ENCODE results near the gene CADPS.

The CADPS gene

DNA sequence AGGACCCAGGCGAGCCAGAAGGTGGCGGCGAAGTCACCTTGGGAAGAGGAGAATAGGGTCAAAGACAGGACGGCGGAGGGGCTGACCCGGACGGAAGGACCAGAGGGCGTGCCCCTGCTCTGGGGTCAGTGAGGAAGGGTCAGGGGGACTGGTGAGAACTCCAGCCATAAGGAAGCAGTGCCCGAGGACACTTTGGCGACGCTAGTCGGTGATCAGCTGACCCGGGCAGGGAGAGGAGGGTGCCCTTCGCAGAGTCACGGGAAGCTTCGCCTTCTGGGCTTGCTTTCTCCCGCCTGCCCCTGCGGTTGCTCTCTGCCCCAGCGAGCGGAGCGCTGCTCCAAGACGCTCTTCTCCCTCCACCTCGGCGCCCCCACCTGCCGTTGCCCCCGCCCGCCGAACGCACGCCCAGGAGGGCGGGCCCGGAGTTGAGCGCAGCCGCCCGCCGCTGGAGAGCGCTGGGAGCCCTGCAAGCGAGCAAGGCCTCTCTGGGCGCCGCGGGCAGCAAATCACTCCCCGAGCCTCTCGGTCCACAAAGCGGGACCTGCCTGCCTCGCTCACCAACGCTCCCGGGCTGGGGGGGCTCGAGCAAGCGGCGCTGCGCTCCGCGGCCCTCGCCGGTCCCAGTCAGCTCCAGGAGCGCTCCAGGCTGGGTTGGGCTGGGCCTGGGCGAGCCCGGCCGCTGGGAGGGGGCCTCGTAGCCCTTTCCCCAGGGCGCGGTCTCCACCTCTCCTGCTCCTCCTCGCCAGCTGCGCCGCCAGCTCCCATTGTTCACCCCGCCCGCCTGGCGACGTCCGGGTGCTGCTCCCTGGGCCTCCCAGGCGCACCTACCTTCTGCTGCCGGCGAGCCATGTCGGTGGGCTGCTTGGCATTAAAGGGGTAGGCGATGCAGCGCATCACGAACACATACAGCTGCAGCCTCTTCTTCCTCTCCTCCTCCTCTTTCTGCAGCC is 1.2 kb downstream of the CADPS start:
- DNase-seq = peak in 46 of 51 donors; percentile 11 to 84 (median 52)

DNA sequence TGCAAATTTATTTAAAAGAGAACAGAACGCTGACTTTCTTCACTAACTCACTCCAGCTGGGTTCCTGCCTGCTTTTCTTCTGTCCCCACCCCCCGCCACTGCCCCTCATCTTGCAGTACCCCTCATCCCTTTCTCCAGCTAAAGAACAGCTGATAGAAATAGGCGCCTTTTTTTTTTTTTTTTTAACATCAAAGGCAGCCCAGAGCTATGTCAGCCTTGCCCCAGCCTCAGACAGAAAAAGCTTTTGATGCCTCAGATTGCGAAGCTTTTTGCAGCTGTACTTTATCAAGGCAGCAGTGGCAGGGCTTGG is 1.8 kb downstream of the CADPS start:
- peak in 2 of 51 donors; percentile 46 for DNase-seq

DNA sequence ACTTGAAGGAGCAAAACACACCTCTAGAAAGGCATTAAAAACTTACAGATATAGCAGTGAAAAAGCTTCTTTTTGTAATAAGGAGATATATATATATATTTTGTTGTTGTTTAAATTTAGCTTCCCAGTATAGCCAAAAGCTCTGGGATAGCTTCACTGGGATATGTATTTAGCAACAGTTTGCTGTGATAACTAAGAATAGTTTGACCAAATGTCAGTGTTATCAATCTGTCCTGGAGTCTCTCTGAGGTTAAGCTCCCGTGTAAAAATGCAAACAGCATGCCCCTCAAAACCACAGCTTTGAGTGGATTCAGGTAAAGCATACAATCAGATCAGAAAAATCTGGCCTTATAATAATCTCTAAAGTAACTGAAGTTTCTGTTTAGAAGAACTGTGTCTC is 2.9 kb downstream of the CADPS start:
- DNase-seq = no peak

DNA sequence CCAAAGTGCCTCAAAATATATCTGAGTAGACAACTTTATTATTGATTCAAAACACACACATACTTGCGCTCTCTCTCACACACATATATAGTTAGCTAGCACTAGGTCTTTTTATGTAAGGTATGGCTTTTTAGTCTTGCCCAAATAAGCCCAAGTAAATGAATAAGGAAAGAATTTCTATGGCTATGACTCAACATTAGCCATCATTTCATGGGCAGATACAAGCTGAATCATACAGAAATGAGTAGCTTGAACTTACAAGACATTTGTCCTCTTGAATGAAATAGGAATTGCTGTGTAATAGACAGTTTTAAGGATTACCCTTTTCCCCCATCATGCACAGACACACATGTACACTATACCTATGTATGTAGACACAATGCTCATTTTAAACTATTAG is 4.9 kb downstream of the CADPS start:
- DNase-seq = no peak

DNA sequence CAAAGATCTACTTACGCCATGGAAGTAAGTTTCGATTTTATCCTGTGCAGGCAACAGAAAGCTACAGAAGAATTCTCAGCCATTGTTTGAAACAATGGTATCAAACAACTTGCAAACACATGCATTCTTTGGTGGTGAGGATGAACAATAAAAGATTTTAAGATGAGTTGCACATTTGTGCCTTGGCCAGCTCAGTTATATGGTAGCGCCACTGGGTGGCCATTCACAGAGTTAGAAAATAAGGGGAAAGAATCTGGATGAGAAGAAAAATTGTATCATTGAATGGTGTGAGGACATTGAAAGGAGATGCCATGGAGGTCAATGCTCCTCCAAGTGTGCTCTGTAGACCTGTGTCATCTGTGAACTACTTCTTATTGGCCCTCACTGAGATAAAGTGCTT is 11.6 kb downstream of the CADPS start:
- no peak for DNase-seq

DNA sequence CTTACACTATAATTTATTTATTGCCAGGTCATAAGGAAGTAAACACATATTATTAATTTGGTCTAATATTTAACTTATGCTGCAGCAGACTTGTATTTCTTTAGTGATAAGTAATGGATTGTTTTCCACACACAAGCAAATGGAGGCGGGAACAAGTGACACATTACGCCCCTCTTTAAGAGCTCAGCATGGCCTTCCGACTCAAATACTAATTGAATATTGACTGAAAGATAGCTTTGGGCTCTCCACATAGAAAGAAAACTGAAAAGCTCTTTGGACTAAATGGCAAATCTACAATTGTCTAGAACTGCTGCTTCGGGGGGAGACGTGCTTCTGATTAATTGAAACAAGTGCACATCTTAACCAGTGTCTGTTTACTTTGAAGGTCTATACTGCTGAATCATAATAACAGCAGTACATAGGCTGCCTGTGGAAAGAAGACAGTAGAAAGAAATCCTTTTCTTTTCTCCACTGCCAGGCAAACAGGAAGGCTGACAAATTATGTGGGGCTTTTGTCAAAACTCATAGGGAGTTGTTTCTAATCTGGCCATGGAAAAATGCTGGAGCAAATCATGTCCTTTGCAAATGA is 15.9 kb downstream of the CADPS start:
- no peak for DNase-seq

DNA sequence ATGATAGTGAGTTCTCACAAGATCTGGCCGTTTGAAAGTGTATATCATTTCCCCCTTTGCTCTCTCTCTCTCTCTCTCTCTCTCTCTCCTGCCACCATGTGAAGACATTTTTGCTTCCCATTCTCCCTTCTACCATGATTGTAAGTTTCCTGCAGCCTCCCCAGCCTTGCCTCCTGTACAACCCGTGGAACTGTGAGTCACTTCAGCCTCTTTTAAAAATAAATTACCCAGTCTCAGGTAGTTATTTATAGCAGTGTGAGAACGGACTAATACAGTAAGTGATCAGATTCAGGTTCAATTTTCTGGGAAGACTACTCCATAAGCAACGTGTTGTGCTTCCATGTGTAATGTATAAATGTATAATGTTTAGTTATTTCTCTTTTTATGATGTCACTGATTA is 29.2 kb downstream of the CADPS start:
- DNase-seq = no peak

DNA sequence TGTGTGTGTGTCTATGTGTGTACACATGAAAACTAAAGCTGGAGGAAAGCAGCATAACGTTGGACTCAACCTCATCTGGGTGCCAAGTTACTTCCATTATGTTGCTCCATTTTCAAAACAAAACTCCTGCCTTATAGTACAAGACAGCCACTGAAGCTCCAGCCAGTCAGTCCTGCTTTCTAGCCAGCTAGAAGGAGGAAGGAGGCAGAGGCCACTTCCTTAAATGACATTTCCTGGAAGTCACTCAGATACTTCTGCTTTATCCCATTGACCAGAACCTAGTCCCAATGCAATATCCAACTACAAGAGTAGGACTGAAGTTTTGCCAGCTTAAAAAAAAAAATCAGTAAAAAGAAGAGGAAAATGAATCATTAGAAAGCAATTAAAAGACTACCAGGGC is 31.7 kb downstream of the CADPS start:
- peak in 1 of 51 donors; percentile 4 for DNase-seq

DNA sequence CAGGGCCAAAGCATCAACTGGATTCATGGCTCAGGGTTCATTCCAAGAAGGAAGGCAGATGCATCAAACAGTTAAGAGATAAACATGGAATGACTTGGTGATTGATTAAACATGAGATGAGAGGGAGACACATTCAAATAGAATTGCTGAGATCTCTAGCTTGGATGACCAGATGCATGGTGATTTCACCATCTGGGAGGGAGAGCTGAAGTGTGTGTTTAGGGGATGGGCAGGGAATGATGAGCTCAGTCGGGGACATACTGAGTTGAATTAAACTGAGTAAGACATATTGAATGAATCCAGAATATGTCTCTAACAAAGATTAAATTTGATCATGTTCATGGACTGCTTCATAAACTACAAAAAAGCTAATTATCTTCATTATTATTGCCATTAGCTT is 35.5 kb downstream of the CADPS start:
- DNase-seq = no peak

DNA sequence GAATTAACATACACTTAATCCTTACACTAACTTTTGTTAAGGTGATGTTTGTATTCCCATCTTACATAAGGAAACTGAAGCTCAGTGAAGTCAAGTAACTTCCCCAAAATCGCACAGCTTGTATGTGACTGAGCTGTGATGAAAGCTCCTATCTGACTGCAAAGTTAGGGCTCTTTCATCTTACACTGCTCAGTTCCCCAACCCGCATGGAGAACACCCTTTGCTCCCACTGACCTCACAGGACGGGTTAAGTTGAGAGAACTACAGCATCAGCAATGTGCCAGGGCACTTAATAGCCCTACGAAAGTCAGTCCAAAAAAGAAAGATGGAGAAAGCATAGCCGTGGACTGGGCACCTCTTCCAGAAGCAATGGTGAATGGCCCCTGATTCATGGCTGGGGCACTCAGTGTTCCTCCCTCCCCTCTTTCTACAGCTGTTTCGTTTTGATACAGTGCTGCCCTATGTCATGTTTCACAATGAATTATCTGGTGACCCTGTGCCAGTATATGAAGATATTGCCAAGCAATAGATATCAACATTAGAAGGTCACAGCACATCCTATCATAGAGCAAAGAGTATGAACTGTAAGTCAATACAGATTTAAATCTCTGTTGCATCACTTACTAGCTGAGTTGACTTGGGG is 38.0 kb downstream of the CADPS start:
- DNase-seq = no peak

DNA sequence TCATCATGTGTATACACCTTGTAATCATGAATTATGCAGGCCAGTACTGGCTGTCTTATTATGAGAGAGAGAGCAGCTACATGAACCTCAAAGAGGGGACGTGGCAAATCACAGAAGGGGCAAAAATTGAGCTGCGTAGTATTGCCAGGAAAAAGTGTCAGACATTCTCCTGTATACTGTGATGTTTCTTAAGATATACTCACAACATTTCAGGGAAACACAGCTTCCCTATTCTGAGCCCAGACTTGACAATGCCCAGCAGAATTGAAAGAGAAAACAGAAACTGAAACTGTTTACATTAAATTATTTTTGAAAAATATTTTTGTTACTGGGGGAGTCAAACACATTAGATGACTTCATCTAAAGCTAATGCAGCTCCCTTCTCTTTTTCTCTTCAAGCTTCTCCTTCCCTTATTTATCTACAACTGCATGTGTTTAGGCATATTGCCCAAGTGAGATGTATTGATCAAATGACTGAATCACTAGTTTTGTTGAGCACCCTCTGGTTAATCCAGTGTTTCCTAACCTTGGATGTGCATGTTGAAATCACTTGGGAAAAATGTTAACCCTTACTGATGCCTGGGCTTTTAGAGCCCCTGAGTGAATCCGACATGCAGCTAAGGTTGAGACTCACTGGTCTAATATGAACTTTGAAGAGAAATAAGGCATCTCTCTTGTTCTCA is 39.5 kb downstream of the CADPS start:
- DNase-seq = no peak

DNA sequence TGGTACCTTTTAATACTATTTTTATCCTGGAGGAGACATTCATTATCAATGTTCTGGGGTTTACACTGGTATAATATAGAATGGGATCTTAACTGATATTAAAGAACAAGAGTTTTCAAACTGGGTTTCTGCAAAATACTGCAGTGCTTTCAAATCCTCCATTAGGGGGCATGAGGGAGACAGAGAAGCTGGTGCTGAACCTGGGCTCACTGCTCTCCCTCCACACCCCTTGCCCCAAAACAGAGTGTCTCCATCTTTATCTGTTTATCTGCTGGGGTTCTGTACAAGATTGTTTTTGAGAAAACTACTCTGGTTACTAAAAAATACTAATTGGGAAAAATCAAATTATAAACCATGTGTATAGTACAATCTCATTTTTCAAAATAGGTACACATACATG is 41.7 kb downstream of the CADPS start:
- DNase-seq = no peak

DNA sequence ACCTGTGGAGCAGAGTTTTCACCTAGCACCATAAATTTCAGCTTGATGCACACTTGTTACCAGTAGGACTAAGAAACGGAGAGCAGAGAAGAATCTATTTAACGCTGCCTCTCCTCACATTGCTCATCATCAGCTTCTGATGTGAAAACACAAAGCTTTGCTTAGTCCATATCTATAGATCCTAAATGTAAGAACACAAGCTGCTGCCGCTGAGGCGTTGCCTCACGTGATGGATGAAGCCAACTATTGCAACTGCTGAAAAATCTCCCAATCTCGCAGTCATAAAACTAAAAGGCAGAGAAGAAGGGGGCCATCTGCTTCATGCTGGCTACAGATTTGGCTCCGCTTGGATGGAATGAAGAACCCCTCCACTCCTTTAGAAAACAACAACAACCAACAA is 42.7 kb downstream of the CADPS start:
- no peak for DNase-seq

DNA sequence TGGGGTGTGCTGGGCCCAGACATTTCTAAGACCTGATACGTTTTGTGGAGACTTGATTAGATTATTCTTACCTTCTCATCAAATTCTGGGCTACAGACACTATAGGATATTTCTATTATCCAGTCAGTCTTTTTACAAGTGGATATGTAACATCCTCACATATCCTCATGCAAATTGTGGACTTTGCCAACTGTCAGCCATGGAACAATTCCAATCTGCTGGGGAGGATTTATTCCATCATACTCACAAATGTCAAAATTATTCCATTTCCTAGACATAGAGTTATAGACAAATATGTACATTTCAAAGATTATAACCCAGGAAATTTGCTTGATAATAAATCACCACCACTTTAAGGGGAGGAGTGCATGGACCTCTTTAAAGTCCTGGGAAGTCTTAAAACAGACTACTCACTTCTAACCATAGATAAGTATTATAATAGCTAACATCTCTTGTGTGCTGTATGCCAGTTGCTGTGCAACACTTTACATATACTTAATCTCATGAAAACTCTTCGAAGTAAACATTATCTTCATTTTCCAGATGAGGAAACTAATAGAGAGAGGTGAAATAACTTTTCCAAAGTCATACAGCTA is 44.4 kb downstream of the CADPS start:
- DNase-seq = no peak

DNA sequence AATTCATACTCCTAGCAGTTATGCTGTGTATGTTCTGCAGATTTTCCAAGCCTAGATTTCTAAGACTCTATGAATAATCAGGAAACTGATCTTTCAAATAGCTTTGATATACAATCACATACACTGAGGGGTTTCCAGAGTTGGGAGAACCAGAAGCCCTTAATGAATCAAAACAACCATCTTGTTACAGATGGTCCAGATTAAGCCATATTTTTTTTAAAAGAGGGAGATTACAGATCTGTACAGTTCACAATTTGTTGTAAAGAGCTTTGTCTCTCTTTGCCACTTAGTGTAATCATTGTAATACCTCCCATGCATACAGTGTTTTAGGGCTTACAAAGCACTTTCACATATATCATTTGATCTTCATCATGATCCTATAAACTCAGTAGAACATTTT is 47.7 kb downstream of the CADPS start:
- DNase-seq = no peak

DNA sequence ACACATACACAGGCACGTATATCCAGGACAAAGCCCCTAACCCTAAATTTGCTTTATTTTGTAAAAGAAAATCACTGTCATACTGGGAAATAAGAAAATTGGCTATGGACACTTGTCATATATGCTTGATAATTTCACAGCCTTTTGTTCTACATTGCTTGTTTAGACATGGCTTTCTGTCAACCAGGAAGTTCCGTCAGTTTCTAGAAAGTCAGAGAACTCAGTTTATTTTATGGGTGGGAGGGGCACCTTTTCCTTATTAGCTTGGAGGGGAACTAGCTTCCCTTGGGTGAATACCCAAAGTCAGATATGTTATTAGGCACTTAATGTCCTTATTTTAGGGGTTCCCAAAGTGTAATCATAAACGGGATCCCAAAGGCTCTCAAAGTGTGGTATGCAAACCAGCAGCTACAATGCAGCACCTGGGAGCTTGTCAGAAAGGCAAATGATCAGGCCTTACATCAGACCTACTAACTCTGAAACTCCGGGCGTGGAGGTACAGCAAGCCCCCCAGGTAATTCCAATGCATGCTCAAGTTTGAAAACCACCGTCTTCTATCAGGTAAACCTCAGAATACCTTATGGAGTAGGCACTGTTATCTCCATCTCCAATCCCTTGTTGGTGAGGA is 50.1 kb downstream of the CADPS start:
- no peak for DNase-seq

DNA sequence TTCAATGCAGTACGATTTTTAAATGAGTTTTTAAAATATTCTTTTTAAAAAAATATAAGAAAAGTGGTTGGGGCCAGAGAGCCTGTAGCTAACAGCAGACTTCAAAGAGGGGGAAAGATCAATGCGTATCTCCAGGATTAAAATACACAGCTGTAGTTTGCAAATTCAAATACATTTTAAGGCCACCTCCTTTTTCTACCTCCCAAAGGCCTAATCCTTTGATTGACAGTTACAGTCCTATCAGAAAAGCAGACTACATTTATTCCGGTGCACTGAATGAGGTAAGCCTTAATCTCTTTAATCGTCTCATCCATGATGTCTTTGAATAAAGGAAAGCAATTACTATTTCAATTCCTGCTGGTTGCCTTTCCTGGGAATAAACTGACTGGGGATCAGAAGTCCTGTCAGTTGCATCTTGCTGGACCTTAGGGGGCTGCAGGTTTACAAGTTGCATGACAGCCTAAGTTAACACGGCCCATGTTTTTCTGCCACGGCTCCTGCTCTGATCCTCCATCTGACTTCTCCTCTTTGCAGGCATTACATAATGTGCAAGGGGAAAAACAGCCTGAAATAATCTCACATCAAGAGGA is 51.7 kb downstream of the CADPS start:
- peak in 1 of 51 donors; percentile 60 for DNase-seq

DNA sequence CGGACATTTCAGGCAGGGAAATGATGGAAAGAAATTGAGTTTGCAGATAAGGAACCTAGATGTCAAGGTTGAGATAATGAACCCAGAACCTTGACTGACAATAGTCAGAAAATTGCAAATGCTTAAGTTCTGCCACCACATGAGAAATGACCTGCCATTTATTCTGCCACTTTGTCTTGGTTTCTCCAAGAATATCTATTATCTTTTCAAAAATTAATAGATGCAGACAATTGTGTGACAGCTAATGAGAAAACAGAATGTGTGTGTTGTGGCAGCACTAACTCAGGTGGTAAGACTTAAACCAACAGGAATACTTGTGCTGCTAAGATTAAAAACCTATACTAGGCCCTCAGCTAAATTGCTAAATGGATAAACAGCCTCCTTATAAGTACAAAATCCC is 52.3 kb downstream of the CADPS start:
- DNase-seq = no peak

DNA sequence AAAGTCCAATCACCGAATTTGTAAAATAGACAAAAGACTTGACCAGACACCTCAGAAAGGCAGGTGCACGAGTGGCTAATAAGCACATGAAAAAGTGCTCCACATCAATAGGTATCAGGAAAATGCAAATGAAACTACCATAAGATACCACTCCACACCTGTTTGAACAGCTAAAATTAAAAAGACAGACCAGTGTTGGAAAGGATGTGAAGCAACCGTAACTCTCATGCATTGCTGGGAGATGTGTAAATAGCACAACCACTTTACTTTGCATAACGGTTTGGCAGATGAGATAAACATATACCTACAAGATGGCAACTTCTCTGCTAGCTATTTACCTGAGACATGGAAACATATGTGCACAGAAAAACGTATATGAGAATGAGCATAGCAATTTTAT is 56.9 kb downstream of the CADPS start:
- no peak for DNase-seq

DNA sequence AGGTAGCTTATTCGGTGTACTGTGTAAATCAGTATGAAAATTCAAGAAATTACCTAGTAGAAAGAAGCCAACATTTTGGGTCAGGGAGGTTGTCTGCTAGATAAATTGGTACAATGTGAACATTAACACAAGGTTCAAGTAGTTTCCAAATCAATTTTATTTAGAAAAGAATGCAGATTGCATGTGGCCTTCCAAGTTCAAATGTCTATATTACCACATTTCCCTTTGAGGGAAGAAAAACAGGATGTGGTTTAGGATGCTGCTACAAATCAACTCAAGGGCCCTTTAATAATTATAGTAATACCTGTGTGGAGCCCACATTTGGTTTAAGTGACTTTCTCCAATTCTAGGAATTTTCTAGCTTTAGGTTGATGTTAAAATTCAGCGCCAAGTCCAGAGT is 57.5 kb downstream of the CADPS start:
- no peak for DNase-seq

DNA sequence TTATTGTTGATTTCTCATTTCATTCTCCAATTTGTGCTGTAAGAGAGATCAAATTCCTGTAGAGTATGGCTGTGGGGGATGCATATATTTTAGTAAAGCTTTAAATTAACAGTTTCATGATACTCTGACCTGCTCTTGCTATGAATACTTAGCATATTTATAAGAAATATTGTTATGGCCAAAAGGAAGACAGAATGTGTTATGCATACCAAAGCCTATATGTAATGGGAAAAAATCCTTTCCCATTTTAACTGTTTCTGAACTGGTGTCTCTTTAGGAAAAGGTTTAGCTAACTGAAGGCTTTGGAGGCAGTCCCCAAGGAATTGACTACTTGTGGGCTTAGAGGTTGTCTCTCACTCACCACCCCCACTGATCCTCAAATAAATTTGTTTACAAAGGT is 59.2 kb downstream of the CADPS start:
- DNase-seq = no peak
